Measurements from ENCODE around the gene SYT6. TPM values are rescaled to one million over a fixed set of nuclear protein-coding genes. Genes with fewer than 3 reads are reported as not detected.
A peak's percentile ranks its signal among the peaks of the same experiment; 100 is the strongest.

SYT6 gene
- total RNA-seq, 1 experiment from 2014 or later = 77.2 TPM

GRCh38 chr1:114108751-114109255 lies 44.9 kb downstream of the SYT6 start:
- no peak for DNase-seq
- Histone ChIP-seq H3K27me3 (ENCODE audit: insufficient read depth, low read length) (no peaks in the 10 kb centered on the region), H2BK15ac (ENCODE audit: low read depth, low read length) (no peak overlapping the region), H4K91ac (ENCODE audit: insufficient read length, low read depth, low read length) (no peak overlapping the region), H3K56ac (ENCODE audit: insufficient read length, low read depth, low read length) (no peak overlapping the region), H3K27ac (ENCODE audit: insufficient read length, low read depth, low read length) (no peak overlapping the region), H3K14ac (ENCODE audit: insufficient read depth, low read length) (no peak overlapping the region), H3K18ac (ENCODE audit: insufficient read length, low read depth, low read length) (no peak overlapping the region), H3T11ph (ENCODE audit: low read length) (no peak overlapping the region), H3K4me2 (ENCODE audit: insufficient read depth, insufficient read length, low read length) (no peak overlapping the region), H3K9me3 (ENCODE audit: control insufficient read depth, low read depth, low read length) (no peaks in the 10 kb centered on the region), H2AFZ (ENCODE audit: low read length) (no peak overlapping the region), H3K4ac (ENCODE audit: low read depth, low read length) (no peak overlapping the region), H3K79me2 (ENCODE audit: insufficient read depth, low read length) (no peaks in the 10 kb centered on the region), H2BK120ac (ENCODE audit: low read depth, low read length, poor library complexity, severe bottlenecking) (no peak overlapping the region), H3K9ac (ENCODE audit: extremely low read depth, insufficient read length, low read length) (no peak overlapping the region), H4K5ac (ENCODE audit: insufficient read length, low read depth, low read length) (no peak overlapping the region), H4K20me1 (ENCODE audit: control insufficient read depth, insufficient read depth, insufficient read length) (no peaks in the 10 kb centered on the region), H2BK20ac (ENCODE audit: low read depth, low read length, poor library complexity, severe bottlenecking) (no peak overlapping the region), H3K4me1 (ENCODE audit: insufficient read depth, low read length) (peaks cover 9% of the 10 kb centered on the region; the same call in 1 of the 2 replicates), H3K23me2 (ENCODE audit: insufficient read length, low read depth, low read length, poor library complexity, severe bottlenecking) (no peaks in the 10 kb centered on the region), H2BK12ac (ENCODE audit: insufficient read length, low read depth, low read length) (no peak overlapping the region), H3K79me1 (ENCODE audit: insufficient read depth, low read depth, low read length, poor library complexity, severe bottlenecking) (no peaks in the 10 kb centered on the region), H3K23ac (ENCODE audit: insufficient read length, low read depth, low read length) (no peak overlapping the region), H2AK5ac (ENCODE audit: insufficient read length, low read length) (no peak overlapping the region), H2BK5ac (ENCODE audit: insufficient read length, low read length) (no peak overlapping the region), H4K8ac (replicated peaks; ENCODE audit: insufficient read length, low read depth, low read length) (no peak overlapping the region)
- Mint-ChIP-seq H3K4me1 (peaks cover 60 to 70% of the 10 kb centered on the region in 2 experiments), H3K36me3 (ENCODE audit: insufficient read depth in 1 of 3, low read depth in 3 of 3) (peaks cover 29 to 90% (median 84%) of the 10 kb centered on the region in 3 experiments), H3K27me3 (ENCODE audit: low read depth) (peaks cover 3% of the 10 kb centered on the region; the same call in 1 of the 2 replicates), H3K9me3 (no peaks in the 10 kb centered on the region), H3K27ac (peak overlapping the region; percentile 6 to 17 (median 13); a peak in 3 of 7 replicates), H3K4me3 (no peak overlapping the region)
- no peak for TF ChIP-seq CTCF (conservative IDR thresholded peaks at IDR 0.05)
- no CpG with 5 or more reads among the region's 4 CpGs for WGBS (ENCODE audit: extremely low coverage, insufficient read length, low lambda C conversion rate)
